ENCODE results near the gene TNFRSF1A.

Gene TNFRSF1A

GRCh38 chr12:6323340-6323994, 18.4 kb downstream of the TNFRSF1A start:
- no peak for DNase-seq (ENCODE audit: low read depth in 2 of 2)

GRCh38 chr12:6322969-6323339, 18.9 kb downstream of the TNFRSF1A start:
- no peak for DNase-seq (ENCODE audit: low read depth in 2 of 2)

- DNase-seq (ENCODE audit: low read depth in 2 of 2), result no peak
These were observed 19.5 kb downstream of the TNFRSF1A start for GRCh38 chr12:6322352-6322751.

- no peak for DNase-seq (ENCODE audit: low read depth in 2 of 2)
These were observed 20.0 kb downstream of the TNFRSF1A start for GRCh38 chr12:6321905-6322304.

GRCh38 chr12:6319446-6319845, 22.4 kb downstream of the TNFRSF1A start:
- DNase-seq (ENCODE audit: low read depth in 2 of 2), result no peak

- no peak for DNase-seq (ENCODE audit: low read depth in 2 of 2)
These were observed 23.4 kb downstream of the TNFRSF1A start for GRCh38 chr12:6318440-6318879.

- no peak for DNase-seq (ENCODE audit: low read depth in 2 of 2)
These were observed 24.0 kb downstream of the TNFRSF1A start for GRCh38 chr12:6317693-6318439.

- DNase-seq (ENCODE audit: low read depth in 2 of 2), result no peak
These were observed 24.8 kb downstream of the TNFRSF1A start for GRCh38 chr12:6316921-6317692.

GRCh38 chr12:6315704-6316597, 25.9 kb downstream of the TNFRSF1A start:
- DNase-seq (ENCODE audit: low read depth in 2 of 2), result no peak

- DNase-seq (ENCODE audit: low read depth in 2 of 2), result no peak
These were observed 26.7 kb downstream of the TNFRSF1A start for GRCh38 chr12:6315184-6315583.

GRCh38 chr12:6314776-6315175, 27.1 kb downstream of the TNFRSF1A start:
- no peak for DNase-seq (ENCODE audit: low read depth in 2 of 2)

- DNase-seq (ENCODE audit: low read depth in 2 of 2), result no peak
These were observed 28.4 kb downstream of the TNFRSF1A start for GRCh38 chr12:6313326-6313940.

GRCh38 chr12:6312529-6313325, 29.1 kb downstream of the TNFRSF1A start:
- DNase-seq (ENCODE audit: low read depth in 2 of 2), result no peak

GRCh38 chr12:6311822-6312528, 29.9 kb downstream of the TNFRSF1A start:
- DNase-seq (ENCODE audit: low read depth in 2 of 2), result no peak

- no peak for DNase-seq (ENCODE audit: low read depth in 2 of 2)
These were observed 30.9 kb downstream of the TNFRSF1A start for GRCh38 chr12:6310771-6311610.

GRCh38 chr12:6307529-6307928, 34.3 kb downstream of the TNFRSF1A start:
- no peak for DNase-seq (ENCODE audit: low read depth in 2 of 2)

GRCh38 chr12:6306599-6307220, 35.2 kb downstream of the TNFRSF1A start:
- no peak for DNase-seq (ENCODE audit: low read depth in 2 of 2)

- no peak for DNase-seq (ENCODE audit: low read depth in 2 of 2)
These were observed 35.7 kb downstream of the TNFRSF1A start for GRCh38 chr12:6306151-6306550.

All from stimulated activated CD8-positive, alpha-beta memory T cell treated with anti-CD3 and anti-CD28 coated beads, Interleukin-15, amount 100 ng/mL, for 48 hours (primary cell).